Endothelial cell of umbilical vein (primary cell): ENCODE results near the gene SMKR1. TPM values are rescaled to one million over a fixed set of nuclear protein-coding genes. Genes with fewer than 3 reads are reported as not detected.

Experiments
- BruUV-seq: library from RNA; stranded (reverse); fragments of 400-500 nt; replicated peaks from 2 replicates; lab custom pipeline; 2021; lab: Mats Ljungman, UMichigan
- CTCF ChIA-PET: fragments of 300-600, 350-600 bp; sonication (Branson Sonifier 250); formaldehyde crosslinking; loops from one replicate; lab custom pipeline; 2021; ENCODE audit warnings: antibody characterized with exemption, inconsistent platforms; lab: Charles Lee
- POLR2A ChIA-PET: fragments of 300-600, 350-600 bp; sonication (Branson Sonifier 250); formaldehyde crosslinking; loops from one replicate; lab custom pipeline; 2021; ENCODE audit warnings: antibody characterized with exemption, inconsistent platforms; lab: Charles Lee
- DNase-seq: peaks from one replicate; pipeline ENCODE4 v3.0.0-alpha.2; 2011; ENCODE audit warnings: low read depth, low spot score
- FAIRE-seq: peaks from 2 replicates; lab custom pipeline; 2011; peaks lifted over from hg19 to GRCh38; lab: Jason Lieb, UNC
- H2AFZ ChIP-seq: 2 replicates; pipeline ENCODE4 v1.6.0; 2012; ENCODE audit warnings: low read depth, low read length, control low read depth, inconsistent platforms
- H3K27ac ChIP-seq: 2 replicates; pipeline ENCODE4 v1.5.1; 2011; ENCODE audit warnings: low read depth, mild to moderate bottlenecking, control low read depth, low read length, moderate library complexity; ENCODE audit not compliant: insufficient read depth
- H3K27me3 ChIP-seq, 2 experiments: 2 replicates each; pipeline versions ENCODE4 v1.6.0 to v1.6.1; 2011; ENCODE audit warnings: low read length in 2 of 2, mixed read lengths in 1 of 2; ENCODE audit not compliant: control insufficient read depth in 2 of 2, insufficient read depth in 2 of 2
- H3K36me3 ChIP-seq, 2 experiments: 2 replicates in 1 of 2; 3 replicates in 1 of 2; pipeline ENCODE4 v1.5.1; 2011; ENCODE audit warnings: low read length in 2 of 2, mild to moderate bottlenecking in 1 of 2, moderate library complexity in 1 of 2; ENCODE audit not compliant: control insufficient read depth in 2 of 2, insufficient read depth in 2 of 2; ENCODE audit errors: extremely low read depth in 1 of 2
- H3K4me1 ChIP-seq: 3 replicates; pipeline ENCODE4 v1.5.1; 2011; ENCODE audit warnings: mild to moderate bottlenecking, low read length; ENCODE audit not compliant: control insufficient read depth, insufficient read depth; ENCODE audit errors: extremely low read depth
- H3K4me2 ChIP-seq: 2 replicates; pipeline ENCODE4 v1.6.1; 2011; ENCODE audit warnings: low read length, control low read depth, mixed read lengths; ENCODE audit not compliant: insufficient read depth
- H3K4me3 ChIP-seq, 3 experiments: fragments of 200-600 bp in 1 of 3; sonication (generic), shearing (Covaris generic) in 1 of 3; replicated peaks in 1 of 3; 2 replicates each; pipeline ENCODE4 v1.5.1; 2011 to 2016; ENCODE audit warnings: control low read depth in 3 of 3, low read length in 3 of 3, mild to moderate bottlenecking in 2 of 3, inconsistent platforms in 1 of 3, low read depth in 1 of 3, moderate library complexity in 1 of 3; ENCODE audit not compliant: insufficient read depth in 1 of 3
- H3K79me2 ChIP-seq: 2 replicates; pipeline ENCODE4 v1.6.0; 2012; ENCODE audit warnings: low read length, inconsistent platforms; ENCODE audit not compliant: control insufficient read depth, insufficient read depth
- H3K9ac ChIP-seq: replicated peaks from 2 replicates; pipeline ENCODE3; 2011; ENCODE audit warnings: low read length, control low read depth; ENCODE audit not compliant: insufficient read depth; ENCODE audit errors: extremely low read depth
- H3K9me1 ChIP-seq: replicated peaks from 3 replicates; pipeline ENCODE4 v1.6.0; 2011; ENCODE audit warnings: mild to moderate bottlenecking, low read length; ENCODE audit not compliant: control insufficient read depth, insufficient read depth; ENCODE audit errors: extremely low read depth
- H3K9me3 ChIP-seq: replicated peaks from 2 replicates; pipeline ENCODE4 v1.5.1; 2012; ENCODE audit warnings: low read length, inconsistent platforms; ENCODE audit not compliant: control insufficient read depth, insufficient read depth
- H4K20me1 ChIP-seq: replicated peaks from 2 replicates; pipeline ENCODE3; 2011; ENCODE audit warnings: mild to moderate bottlenecking, low read length; ENCODE audit not compliant: control insufficient read depth, insufficient read depth; ENCODE audit errors: extremely low read depth
- EZH2 ChIP-seq: IDR thresholded peaks from 2 replicates; pipeline ENCODE4 v1.6.1; 2012; ENCODE audit warnings: borderline replicate concordance, low read depth, mild to moderate bottlenecking, moderate library complexity, low read length, inconsistent platforms; ENCODE audit not compliant: severe bottlenecking
- FOS ChIP-seq: IDR thresholded peaks from 2 replicates; pipeline ENCODE4 v1.6.1; 2011; ENCODE audit warnings: mild to moderate bottlenecking, low read length, moderate library complexity, borderline replicate concordance; ENCODE audit not compliant: insufficient read depth
- GATA2 ChIP-seq: IDR thresholded peaks from 2 replicates; pipeline ENCODE4 v1.7.0; 2011; ENCODE audit warnings: low read depth, mild to moderate bottlenecking, moderate library complexity, mixed read lengths, low read length; ENCODE audit not compliant: insufficient read length, insufficient read depth
- JUN ChIP-seq: IDR thresholded peaks from 2 replicates; pipeline ENCODE4 v1.6.1; 2011; ENCODE audit warnings: borderline replicate concordance, low read depth; ENCODE audit not compliant: insufficient read length, insufficient read depth
- MYC ChIP-seq: IDR thresholded peaks from one replicate; pipeline ENCODE4 v1.6.1; 2011; ENCODE audit warnings: mild to moderate bottlenecking, low read depth, low read length
- POLR2A ChIP-seq: IDR thresholded peaks from 2 replicates; pipeline ENCODE4 v1.6.1; 2012; ENCODE audit warnings: low read depth, mild to moderate bottlenecking, control low read depth, low read length
- POLR2AphosphoS5 ChIP-seq: IDR thresholded peaks from 2 replicates; pipeline ENCODE4 v1.6.1; 2012; ENCODE audit warnings: low read depth, mild to moderate bottlenecking, control low read depth, low read length, moderate library complexity; ENCODE audit not compliant: insufficient read depth
- dilution Hi-C: fragments of 300-500 bp; cut with MboI; formaldehyde crosslinking; loops from one replicate; pipeline ENCODE4 v1.15.0; 2019; ENCODE audit warnings: low sequenced_read_pairs; ENCODE audit not compliant: extremely low pct_ligation_motif_present
- intact Hi-C: fragments of 100-400 bp; cut with micrococcal nuclease; formaldehyde crosslinking; loops from one replicate; pipeline ENCODE4 v1.10.0; 2022
- polyA plus RNA-seq, 4 experiments: library from polyadenylated mRNA; depleted of rRNA in 3 of 4; stranded (reverse) in 3 of 4; unstranded in 1 of 4; fragments of >200 nt; gene quantifications; 2 replicates each; pipeline versions ENCODE4 v1.2.1 to v1.2.3, GENCODE V29; 2011 to 2012; ENCODE audit warnings: missing spikeins in 1 of 4
- total RNA-seq: library from RNA; stranded (reverse); gene quantifications from 2 replicates; pipeline ENCODE4 v1.2.3, GENCODE V29; 2021
- TF ChIP-seq, protein P1 (sequence below), 2 donors: IDR thresholded peaks; 1 replicate in 1 of 2; 2 replicates in 1 of 2; pipeline ENCODE4 v1.5.1; 2011; ENCODE audit warnings: low read length in 2 of 2, mild to moderate bottlenecking in 2 of 2, moderate library complexity in 2 of 2, control low read depth in 1 of 2, inconsistent platforms in 1 of 2, low read depth in 1 of 2; ENCODE audit not compliant: insufficient read depth in 1 of 2; ENCODE audit errors: extremely low read depth in 1 of 2
- TF ChIP-seq, protein P2 (sequence below): IDR thresholded peaks from 2 replicates; pipeline ENCODE4 v1.6.1; 2011; ENCODE audit not compliant: insufficient read depth, insufficient read length

The SMKR1 gene
- total and polyA plus RNA-seq, 2 donors (not counting 3 experiments of a cell fraction or from before 2014, with no cell fraction given), result 0.64 TPM; not detected in 1

DNA sequence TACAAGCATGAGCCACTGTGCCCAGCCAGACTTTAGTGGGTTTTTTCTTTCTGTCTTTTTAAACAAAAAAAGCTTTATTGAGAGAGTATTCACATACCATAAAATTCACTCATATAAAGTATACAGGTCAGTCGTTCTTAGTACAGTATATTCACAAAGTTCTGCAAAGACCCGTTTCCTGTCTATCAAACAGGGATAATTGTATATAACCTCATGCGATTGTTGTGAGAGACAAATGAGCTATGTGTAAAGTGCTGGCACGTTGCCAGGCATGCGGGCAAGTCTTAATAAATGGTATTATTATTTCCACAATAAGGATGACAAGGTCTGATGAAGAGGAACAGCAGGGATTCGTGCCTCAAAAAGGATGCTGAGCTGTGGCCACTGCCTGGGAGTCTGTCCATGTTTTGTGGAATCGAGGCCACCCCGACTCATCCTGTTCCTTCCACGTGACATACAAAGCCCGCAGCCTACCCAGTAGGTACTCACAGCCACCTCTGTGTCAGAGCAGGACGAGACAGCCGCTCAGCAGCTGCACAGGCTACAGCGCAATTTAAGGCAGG is 51.6 kb downstream of the SMKR1 start:
- ChIA-PET POLR2A (no interaction called here), CTCF (interaction anchor here (0.9 to 1.3 kb wide), 2 partner anchors 90 to 211 kb away, joined by 3 read pairs; no protein-coding TSS in a partner anchor)
- H3K9ac ChIP-seq, result no peak overlapping the region
- H3K27me3 ChIP-seq, result peaks cover 0 to 13% of the 10 kb centered on the region in 2 experiments
- peak; percentile 16 for DNase-seq
- H3K79me2 ChIP-seq, result no peaks in the 10 kb centered on the region
- no TSS peak for BruUV-seq
- TF ChIP-seq JUN, result no peak
- no peak for TF ChIP-seq EZH2
- TF ChIP-seq POLR2AphosphoS5, result no peak
- no peak for TF ChIP-seq POLR2A
- no peak for TF ChIP-seq MYC
- TF ChIP-seq FOS, result no peak
- TF ChIP-seq, protein P1, sequence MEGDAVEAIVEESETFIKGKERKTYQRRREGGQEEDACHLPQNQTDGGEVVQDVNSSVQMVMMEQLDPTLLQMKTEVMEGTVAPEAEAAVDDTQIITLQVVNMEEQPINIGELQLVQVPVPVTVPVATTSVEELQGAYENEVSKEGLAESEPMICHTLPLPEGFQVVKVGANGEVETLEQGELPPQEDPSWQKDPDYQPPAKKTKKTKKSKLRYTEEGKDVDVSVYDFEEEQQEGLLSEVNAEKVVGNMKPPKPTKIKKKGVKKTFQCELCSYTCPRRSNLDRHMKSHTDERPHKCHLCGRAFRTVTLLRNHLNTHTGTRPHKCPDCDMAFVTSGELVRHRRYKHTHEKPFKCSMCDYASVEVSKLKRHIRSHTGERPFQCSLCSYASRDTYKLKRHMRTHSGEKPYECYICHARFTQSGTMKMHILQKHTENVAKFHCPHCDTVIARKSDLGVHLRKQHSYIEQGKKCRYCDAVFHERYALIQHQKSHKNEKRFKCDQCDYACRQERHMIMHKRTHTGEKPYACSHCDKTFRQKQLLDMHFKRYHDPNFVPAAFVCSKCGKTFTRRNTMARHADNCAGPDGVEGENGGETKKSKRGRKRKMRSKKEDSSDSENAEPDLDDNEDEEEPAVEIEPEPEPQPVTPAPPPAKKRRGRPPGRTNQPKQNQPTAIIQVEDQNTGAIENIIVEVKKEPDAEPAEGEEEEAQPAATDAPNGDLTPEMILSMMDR (IDR thresholded peaks at IDR 0.05; ENCODE audit: extremely low read depth in 1 of 2, insufficient read depth in 1 of 2, low read depth in 1 of 2, low read length in 2 of 2), result no peak
- no peak for TF ChIP-seq GATA2
- TF ChIP-seq, protein P2, sequence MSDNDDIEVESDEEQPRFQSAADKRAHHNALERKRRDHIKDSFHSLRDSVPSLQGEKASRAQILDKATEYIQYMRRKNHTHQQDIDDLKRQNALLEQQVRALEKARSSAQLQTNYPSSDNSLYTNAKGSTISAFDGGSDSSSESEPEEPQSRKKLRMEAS, result no peak
- no peaks in the 10 kb centered on the region for H3K4me1 ChIP-seq
- intact Hi-C loops (no loop called here), dilution Hi-C loops (no loop called here)
- peak; percentile 24 for FAIRE-seq
- no peaks in the 10 kb centered on the region for H3K9me3 ChIP-seq
- no peak overlapping the region for H3K27ac ChIP-seq
- no peak overlapping the region for H3K4me3 ChIP-seq
- H3K36me3 ChIP-seq, result no peaks in the 10 kb centered on the region
- H4K20me1 ChIP-seq, result no peaks in the 10 kb centered on the region
- no peaks in the 10 kb centered on the region for H3K9me1 ChIP-seq
- no peak overlapping the region for H2AFZ ChIP-seq
- H3K4me2 ChIP-seq, result no peak overlapping the region
